SU-DHL-6 (cell line): ENCODE measurements around the gene FMC1.

Source experiments
- H2AFZ ChIP-seq: fragments of 200-600 bp; sonication (generic); 2 replicates; pipeline ENCODE4 v1.6.1; 2014; ENCODE audit warnings: low read depth, mild to moderate bottlenecking, moderate library complexity, mixed read lengths, antibody characterized with exemption, low read length; ENCODE audit not compliant: severe bottlenecking
- H3F3A ChIP-seq: fragments of 200-600 bp; shearing (Covaris generic); 2 replicates; pipeline ENCODE4 v1.6.0; 2016; ENCODE audit warnings: antibody characterized with exemption, mild to moderate bottlenecking; ENCODE audit not compliant: insufficient read depth
- H3K27ac ChIP-seq: fragments of 200-600 bp; sonication (generic); 2 replicates; pipeline ENCODE4 v1.5.1; 2016; ENCODE audit warnings: low read depth, mild to moderate bottlenecking, low read length, moderate library complexity, mixed read lengths
- H3K27me3 ChIP-seq: fragments of 200-600 bp; sonication (generic), shearing (Covaris generic); 2 replicates; pipeline ENCODE4 v1.6.0; 2014; ENCODE audit warnings: mild to moderate bottlenecking, low read length
- H3K36me3 ChIP-seq: fragments of 200-600 bp; sonication (generic); 2 replicates; pipeline ENCODE4 v1.6.1; 2014; ENCODE audit warnings: mild to moderate bottlenecking, low read length, mixed read lengths
- H3K4me2 ChIP-seq: fragments of 300-600, 200-600 bp; shearing (Covaris generic), sonication (generic); 2 replicates; pipeline ENCODE4 v1.6.0; 2014; ENCODE audit warnings: low read length, low read depth, mild to moderate bottlenecking; ENCODE audit not compliant: poor library complexity, severe bottlenecking
- H3K4me3 ChIP-seq: fragments of 200-600 bp; sonication (generic); 2 replicates; pipeline ENCODE4 v1.5.1; 2014; ENCODE audit warnings: antibody characterized with exemption, low read length, mild to moderate bottlenecking, mixed read lengths; ENCODE audit not compliant: insufficient read depth, poor library complexity, severe bottlenecking
- H3K79me2 ChIP-seq: fragments of 200-600 bp; sonication (generic); 2 replicates; pipeline ENCODE4 v1.6.1; 2014; ENCODE audit warnings: mild to moderate bottlenecking, low read length, moderate library complexity; ENCODE audit not compliant: insufficient read depth
- H3K9ac ChIP-seq: fragments of 200-600 bp; sonication (generic); 2 replicates; pipeline ENCODE4 v1.7.0; 2014; ENCODE audit warnings: mild to moderate bottlenecking, low read length
- H3K9me2 ChIP-seq: fragments of 200-600 bp; sonication (generic); replicated peaks from 2 replicates; pipeline ENCODE4 v1.6.1; 2014; ENCODE audit warnings: low read length; ENCODE audit not compliant: insufficient read depth
- H3K9me3 ChIP-seq: fragments of 200-600 bp; sonication (generic); 2 replicates; pipeline ENCODE4 v1.6.1; 2014; ENCODE audit warnings: low read length, mixed read lengths; ENCODE audit not compliant: insufficient read depth
- H4K20me1 ChIP-seq: fragments of 200-600 bp; sonication (generic); 2 replicates; pipeline ENCODE4 v1.6.1; 2014; ENCODE audit warnings: low read depth, mild to moderate bottlenecking, antibody characterized with exemption, low read length, moderate library complexity, mixed read lengths
- EZH2phosphoT487 ChIP-seq: fragments of 200-600 bp; sonication (generic), shearing (Covaris generic); conservative IDR thresholded peaks from 2 replicates; pipeline ENCODE4 v1.6.1; 2018; ENCODE audit warnings: mild to moderate bottlenecking, antibody characterized with exemption, low read length, moderate library complexity, mixed read lengths
- TF ChIP-seq, protein P1 (sequence below): fragments of 200-600 bp; sonication (generic); IDR thresholded peaks from one replicate; pipeline ENCODE4 v1.5.1; 2017; ENCODE audit warnings: antibody characterized with exemption, mild to moderate bottlenecking, low read length, moderate library complexity; ENCODE audit not compliant: insufficient read depth, poor library complexity, severe bottlenecking

The FMC1 gene

DNA sequence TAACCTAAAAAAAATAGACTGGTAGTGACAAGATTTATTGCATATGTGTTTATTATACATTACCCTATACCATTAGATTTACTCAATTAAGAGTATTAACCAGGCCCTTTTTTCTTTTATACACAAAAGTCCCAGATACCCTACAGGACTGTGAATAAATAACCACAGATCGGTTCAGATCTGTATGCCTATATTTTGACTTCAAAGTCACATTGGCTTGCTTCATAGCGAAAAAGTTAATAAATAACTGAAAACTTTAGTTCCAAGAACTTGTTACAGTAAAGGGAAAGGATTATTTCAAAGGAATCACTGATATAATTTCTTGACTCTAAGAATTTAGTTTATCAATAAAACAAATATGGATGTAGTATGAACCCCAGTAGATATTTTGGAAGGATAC is 41.8 kb upstream of the FMC1 start:
- Histone ChIP-seq H3K4me3 (no peak overlapping the region), H3K4me2 (no peak overlapping the region), H3K9me2 (no peaks in the 10 kb centered on the region), H3K9ac (no peak overlapping the region), H3K79me2 (no peaks in the 10 kb centered on the region), H3K36me3 (no peaks in the 10 kb centered on the region), H3F3A (no peaks in the 10 kb centered on the region), H3K27ac (no peak overlapping the region), H2AFZ (no peak overlapping the region), H3K27me3 (no peaks in the 10 kb centered on the region), H4K20me1 (no peaks in the 10 kb centered on the region), H3K9me3 (no peaks in the 10 kb centered on the region)
- TF ChIP-seq, protein P1, sequence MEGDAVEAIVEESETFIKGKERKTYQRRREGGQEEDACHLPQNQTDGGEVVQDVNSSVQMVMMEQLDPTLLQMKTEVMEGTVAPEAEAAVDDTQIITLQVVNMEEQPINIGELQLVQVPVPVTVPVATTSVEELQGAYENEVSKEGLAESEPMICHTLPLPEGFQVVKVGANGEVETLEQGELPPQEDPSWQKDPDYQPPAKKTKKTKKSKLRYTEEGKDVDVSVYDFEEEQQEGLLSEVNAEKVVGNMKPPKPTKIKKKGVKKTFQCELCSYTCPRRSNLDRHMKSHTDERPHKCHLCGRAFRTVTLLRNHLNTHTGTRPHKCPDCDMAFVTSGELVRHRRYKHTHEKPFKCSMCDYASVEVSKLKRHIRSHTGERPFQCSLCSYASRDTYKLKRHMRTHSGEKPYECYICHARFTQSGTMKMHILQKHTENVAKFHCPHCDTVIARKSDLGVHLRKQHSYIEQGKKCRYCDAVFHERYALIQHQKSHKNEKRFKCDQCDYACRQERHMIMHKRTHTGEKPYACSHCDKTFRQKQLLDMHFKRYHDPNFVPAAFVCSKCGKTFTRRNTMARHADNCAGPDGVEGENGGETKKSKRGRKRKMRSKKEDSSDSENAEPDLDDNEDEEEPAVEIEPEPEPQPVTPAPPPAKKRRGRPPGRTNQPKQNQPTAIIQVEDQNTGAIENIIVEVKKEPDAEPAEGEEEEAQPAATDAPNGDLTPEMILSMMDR, result no peak
- no peak for TF ChIP-seq EZH2phosphoT487

GRCh38 chr7:139300390-139300789 is 40.7 kb upstream of the FMC1 start:
- no peaks in the 10 kb centered on the region for H3F3A ChIP-seq
- H3K9me3 ChIP-seq, result no peaks in the 10 kb centered on the region
- H3K79me2 ChIP-seq, result no peaks in the 10 kb centered on the region
- no peaks in the 10 kb centered on the region for H3K27me3 ChIP-seq
- no peaks in the 10 kb centered on the region for H4K20me1 ChIP-seq
- no peak overlapping the region for H3K4me3 ChIP-seq
- H3K9me2 ChIP-seq, result no peaks in the 10 kb centered on the region
- H3K4me2 ChIP-seq, result no peak overlapping the region
- H3K36me3 ChIP-seq, result no peaks in the 10 kb centered on the region
- H3K27ac ChIP-seq, result no peak overlapping the region
- TF ChIP-seq, protein P1, result no peak
- TF ChIP-seq EZH2phosphoT487, result no peak
- no peak overlapping the region for H3K9ac ChIP-seq
- H2AFZ ChIP-seq, result no peak overlapping the region

GRCh38 chr7:139304517-139304916 is 36.6 kb upstream of the FMC1 start:
- no peak for TF ChIP-seq EZH2phosphoT487
- TF ChIP-seq, protein P1, result no peak
- no peaks in the 10 kb centered on the region for H3K9me3 ChIP-seq
- H3F3A ChIP-seq, result no peaks in the 10 kb centered on the region
- H2AFZ ChIP-seq, result no peak overlapping the region
- H3K79me2 ChIP-seq, result no peaks in the 10 kb centered on the region
- no peak overlapping the region for H3K9ac ChIP-seq
- no peak overlapping the region for H3K27ac ChIP-seq
- no peaks in the 10 kb centered on the region for H3K9me2 ChIP-seq
- no peaks in the 10 kb centered on the region for H3K36me3 ChIP-seq
- H3K4me2 ChIP-seq, result no peak overlapping the region
- no peaks in the 10 kb centered on the region for H4K20me1 ChIP-seq
- no peak overlapping the region for H3K4me3 ChIP-seq
- no peaks in the 10 kb centered on the region for H3K27me3 ChIP-seq
